GM12878 (cell line): ENCODE results near the gene ZBTB8OS. TPM values are rescaled to one million over a fixed set of nuclear protein-coding genes. Genes with fewer than 3 reads are reported as not detected.

Source experiments
- ATF2 ChIP-seq: IDR thresholded peaks from 2 replicates; pipeline ENCODE4 v1.6.1; 2012; ENCODE audit warnings: low read length, inconsistent platforms
- CBFB ChIP-seq: IDR thresholded peaks from 2 replicates; pipeline ENCODE4 v1.6.1; 2016; ENCODE audit warnings: antibody characterized with exemption, low read depth
- CHD4 ChIP-seq: fragments of 200-600 bp; sonication (generic); IDR thresholded peaks from 2 replicates; pipeline ENCODE4 v1.6.1; 2016; ENCODE audit warnings: mild to moderate bottlenecking
- ETV6 ChIP-seq, 2 experiments: fragments of 450-650 bp in 1 of 2; IDR thresholded peaks in 1 of 2; conservative IDR thresholded peaks in 1 of 2; 2 replicates each; pipeline ENCODE4 v1.6.1; 2014; ENCODE audit warnings: antibody characterized with exemption in 1 of 2, borderline replicate concordance in 1 of 2, low read depth in 1 of 2, mild to moderate bottlenecking in 1 of 2, moderate library complexity in 1 of 2
- FOXK2 ChIP-seq: fragments of 450-650 bp; IDR thresholded peaks from 2 replicates; pipeline ENCODE4 v1.6.1; 2017; ENCODE audit warnings: mild to moderate bottlenecking, moderate library complexity
- HDAC2 ChIP-seq: fragments of 200-600 bp; sonication (generic); IDR thresholded peaks from 2 replicates; pipeline ENCODE4 v1.6.1; 2017
- HDAC6 ChIP-seq: fragments of 200-600 bp; sonication (generic); IDR thresholded peaks from one replicate; pipeline ENCODE4 v1.8.0; 2017; ENCODE audit warnings: antibody characterized with exemption; ENCODE audit not compliant: unreplicated experiment
- JUND ChIP-seq: IDR thresholded peaks from 2 replicates; pipeline ENCODE4 v1.6.1; 2012; ENCODE audit warnings: low read depth, mild to moderate bottlenecking, low read length, improper control_type of control experiment, moderate library complexity
- KLF5 ChIP-seq: fragments of 450-650 bp; IDR thresholded peaks from 2 replicates; pipeline ENCODE4 v1.6.1; 2014; ENCODE audit warnings: mild to moderate bottlenecking; ENCODE audit not compliant: partially characterized antibody
- MLLT1 ChIP-seq: fragments of 450-650 bp; IDR thresholded peaks from 2 replicates; pipeline ENCODE4 v1.6.1; 2016; ENCODE audit warnings: mild to moderate bottlenecking
- NFIC ChIP-seq: IDR thresholded peaks from 2 replicates; pipeline ENCODE4 v1.6.1; 2012; ENCODE audit warnings: low read depth, mild to moderate bottlenecking, inconsistent platforms, low read length, moderate library complexity
- NKRF ChIP-seq: fragments of 450-650 bp; conservative IDR thresholded peaks from 2 replicates; pipeline ENCODE4 v1.6.1; 2017; ENCODE audit warnings: mild to moderate bottlenecking, moderate library complexity
- PAX5 ChIP-seq: IDR thresholded peaks from 2 replicates; pipeline ENCODE4 v1.6.1; 2011; ENCODE audit warnings: low read depth, low read length, borderline replicate concordance
- POU2F2 ChIP-seq: IDR thresholded peaks from 3 replicates; pipeline ENCODE4 v1.6.1; 2011; ENCODE audit warnings: low read depth, mild to moderate bottlenecking, low read length, borderline replicate concordance
- RAD51 ChIP-seq: fragments of 450-650 bp; IDR thresholded peaks from 2 replicates; pipeline ENCODE4 v1.6.1; 2016; ENCODE audit warnings: moderate library complexity, mild to moderate bottlenecking, inconsistent platforms
- REST ChIP-seq: IDR thresholded peaks from 2 replicates; pipeline ENCODE4 v1.6.1; 2012; ENCODE audit warnings: mild to moderate bottlenecking, low read depth, low read length
- SRF ChIP-seq, 2 experiments: IDR thresholded peaks; 2 replicates each; pipeline ENCODE4 v1.6.1; 2011; ENCODE audit warnings: low read depth in 2 of 2, low read length in 2 of 2, mild to moderate bottlenecking in 1 of 2, moderate library complexity in 1 of 2
- TAF1 ChIP-seq: IDR thresholded peaks from 2 replicates; pipeline ENCODE4 v1.6.1; 2011; ENCODE audit warnings: mild to moderate bottlenecking, low read depth, low read length, borderline replicate concordance
- TBL1XR1 ChIP-seq: IDR thresholded peaks from 2 replicates; pipeline ENCODE4 v1.6.1; 2012; ENCODE audit warnings: low read depth, low read length, improper control_type of control experiment
- YBX1 ChIP-seq: fragments of 450-650 bp; IDR thresholded peaks from 2 replicates; pipeline ENCODE4 v1.6.1; 2016; ENCODE audit warnings: antibody characterized with exemption
- ZZZ3 ChIP-seq: IDR thresholded peaks from 2 replicates; pipeline ENCODE4 v1.6.1; 2011; ENCODE audit warnings: low read depth; ENCODE audit not compliant: control insufficient read depth, insufficient read length
- polyA plus RNA-seq, 11 experiments: library from polyadenylated mRNA; depleted of rRNA in 4 of 11; unstranded in 6 of 11; stranded (reverse) in 5 of 11; fragments of >200 nt; fragmentation: Nextera tagmentation in 4 of 11; fragmentation: Illumina TruSeq in 1 of 11; extraction: Ambion mirVana in 4 of 11; extraction: Trizol in 1 of 11; gene quantifications; 1 replicate in 1 of 11; 2 replicates in 10 of 11; pipeline versions ENCODE4 v1.2.1 to v1.2.3, GENCODE V29; 2011 to 2016; ENCODE audit warnings: inconsistent platforms in 2 of 11, missing spikeins in 2 of 11, low read depth in 1 of 11
- total RNA-seq, 4 experiments: library from RNA; depleted of rRNA in 3 of 4; stranded (reverse); fragments of >200 nt in 3 of 4; fragmentation: Illumina TruSeq in 1 of 4; extraction: Trizol in 1 of 4; gene quantifications; 2 replicates each; pipeline versions ENCODE4 v1.2.1 to v1.2.3, GENCODE V29; 2013 to 2021

Gene ZBTB8OS
- total and polyA plus RNA-seq, 10 of the 15 experiments (the other 5 are each of a cell fraction or from before 2014, with no cell fraction given), result 77.8 to 350 (median 139) TPM

- TF ChIP-seq PAX5 (no peak), KLF5 (no peak), ETV6 (conservative IDR thresholded peaks at IDR 0.05 in 1 of 2, IDR thresholded peaks at IDR 0.05 in 1 of 2; ENCODE audit: borderline replicate concordance in 1 of 2, low read depth in 1 of 2) (no peak), HDAC6 (no peak), NFIC (no peak), YBX1 (no peak), HDAC2 (no peak), JUND (no peak), FOXK2 (peak; percentile 28; the same call in 1 of the 2 replicates), CHD4 (no peak), SRF (IDR thresholded peaks at IDR 0.05; ENCODE audit: low read depth in 2 of 2, low read length in 2 of 2) (no peak), ZZZ3 (no peak), TBL1XR1 (no peak), TAF1 (peak; percentile 93), POU2F2 (peak; percentile 60; the same call in 1 of the 3 replicates), MLLT1 (no peak; the same call in 1 of the 2 replicates), RAD51 (no peak), NKRF (peak; percentile 11; the same call in 1 of the 2 replicates), ATF2 (no peak), CBFB (peak; percentile 50; the same call in 1 of the 2 replicates), REST (no peak)
Measured at GRCh38 chr1:32650248-32650751, at the start of gene ZBTB8OS (continued).
